Measurements from ENCODE around the gene ZNF837.
"Not testable (repeated sequence)": the region's sequence is repeated elsewhere in the genome, so short reads cannot be mapped to it uniquely, and the experiment has no call there.

The ZNF837 gene

GRCh38 chr19:58408152-58409009 lies 27.6 kb upstream of the ZNF837 start, which contains the start of gene ZNF584:
ZNF584 (plus strand) TSS chr19:58408649; CDS start chr19:58409148, 499 bp downstream.
- peak within 1 kb of the TSS; percentile 91 for H3K4me3 ChIP-seq (replicated peaks; ENCODE audit: low read depth, low read length)
- TF ChIP-seq CTCF (IDR thresholded peaks at IDR 0.05; ENCODE audit: low read depth, low read length, missing control alignments), result no peak

GRCh38 chr19:58407658-58408151 lies 26.9 kb upstream of the ZNF837 start:
- peak overlapping the region; percentile 91 for H3K4me3 ChIP-seq (replicated peaks; ENCODE audit: low read depth, low read length)
- TF ChIP-seq CTCF (IDR thresholded peaks at IDR 0.05; ENCODE audit: low read depth, low read length, missing control alignments), result no peak
- DNase-seq (ENCODE audit: extremely low read depth, low read depth), result no peak

More at GRCh38 chr19:58408152-58409009, 27.6 kb upstream of the ZNF837 start, which contains the start of gene ZNF584:
- peak; percentile 79 for DNase-seq (ENCODE audit: extremely low read depth, low read depth)

- TF ChIP-seq CTCF (IDR thresholded peaks at IDR 0.05; ENCODE audit: low read depth, low read length, missing control alignments), result peak; percentile 35
- no peak for DNase-seq (ENCODE audit: extremely low read depth, low read depth)
- peak overlapping the region; percentile 91 for H3K4me3 ChIP-seq (replicated peaks; ENCODE audit: low read depth, low read length)
Observed at GRCh38 chr19:58406818-58407657, 26.2 kb upstream of the ZNF837 start.

- not testable (repeated sequence) for H3K4me3 ChIP-seq (replicated peaks; ENCODE audit: low read depth, low read length); DNase-seq (ENCODE audit: extremely low read depth, low read depth)
Observed at GRCh38 chr19:58403920-58404478, 23.2 kb upstream of the ZNF837 start.

GRCh38 chr19:58401840-58402421 lies 21.1 kb upstream of the ZNF837 start:
- no peak for TF ChIP-seq CTCF (IDR thresholded peaks at IDR 0.05; ENCODE audit: low read depth, low read length, missing control alignments)
- peak overlapping the region; percentile 69 for H3K4me3 ChIP-seq (replicated peaks; ENCODE audit: low read depth, low read length)
- DNase-seq (ENCODE audit: extremely low read depth, low read depth), result no peak

GRCh38 chr19:58400916-58401839 lies 20.3 kb upstream of the ZNF837 start:
- DNase-seq (ENCODE audit: extremely low read depth, low read depth), result peak; percentile 98
- no peak for TF ChIP-seq CTCF (IDR thresholded peaks at IDR 0.05; ENCODE audit: low read depth, low read length, missing control alignments)
- H3K4me3 ChIP-seq (replicated peaks; ENCODE audit: low read depth, low read length), result peak overlapping the region; percentile 69
